NCI-H526 treated with DMSO at 0.1 percent for 48 hours (cell line): Measurements from ENCODE around the gene HDGFL3.
"Not testable (repeated sequence)": the region's sequence is repeated elsewhere in the genome, so short reads cannot be mapped to it uniquely, and the experiment has no call there.

Experiments
- DNase-seq: peaks from one replicate; lab custom pipeline; 2025; lab: John Stamatoyannopoulos, UW

The HDGFL3 gene

DNA sequence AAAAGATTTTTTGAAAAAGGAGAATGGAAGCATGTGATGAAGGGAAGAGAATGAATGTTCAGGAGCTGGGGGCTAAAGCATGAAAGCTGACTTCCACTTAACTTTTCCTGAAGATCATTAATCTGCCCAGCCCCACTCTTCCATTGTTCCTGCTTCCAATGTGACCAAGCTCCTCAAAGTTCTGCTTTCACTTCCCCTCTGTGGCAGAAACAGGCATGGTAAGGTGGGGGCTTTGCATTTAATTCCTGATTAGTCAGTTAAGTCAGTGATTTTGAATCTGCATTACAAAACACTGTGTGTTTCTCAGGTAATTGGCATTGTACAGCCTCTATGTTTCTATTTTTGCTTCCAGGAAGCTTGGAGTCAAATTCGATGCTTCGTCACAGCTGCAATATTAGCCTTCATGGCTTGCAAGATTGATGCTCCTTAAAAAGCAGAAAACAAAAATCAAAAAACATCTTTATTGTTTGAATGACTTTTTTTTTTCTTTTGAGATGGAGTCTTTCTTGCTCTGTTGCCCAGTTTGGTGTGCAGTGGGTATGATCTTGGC, 107.5 kb downstream of the HDGFL3 start:
- DNase-seq, result no peak

DNA sequence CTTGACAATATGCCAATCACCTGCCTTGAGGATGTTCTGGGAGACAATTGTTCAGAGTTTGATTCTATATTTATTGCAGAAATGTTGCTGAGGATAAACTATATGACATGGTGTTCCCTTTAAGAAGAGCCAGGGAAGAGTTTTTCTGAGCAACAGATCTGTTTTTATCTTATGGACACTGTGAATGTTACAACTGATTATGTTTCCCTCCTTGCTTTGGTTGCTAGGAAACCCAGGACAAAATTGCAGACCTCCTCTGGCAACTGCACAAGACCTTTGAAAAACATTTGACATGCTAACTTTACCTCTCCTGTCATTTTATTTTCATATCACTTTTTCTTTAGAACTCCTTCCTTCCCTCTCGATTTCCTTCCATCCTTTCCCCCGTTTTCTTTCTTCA, 108.3 kb downstream of the HDGFL3 start:
- no peak for DNase-seq

DNA sequence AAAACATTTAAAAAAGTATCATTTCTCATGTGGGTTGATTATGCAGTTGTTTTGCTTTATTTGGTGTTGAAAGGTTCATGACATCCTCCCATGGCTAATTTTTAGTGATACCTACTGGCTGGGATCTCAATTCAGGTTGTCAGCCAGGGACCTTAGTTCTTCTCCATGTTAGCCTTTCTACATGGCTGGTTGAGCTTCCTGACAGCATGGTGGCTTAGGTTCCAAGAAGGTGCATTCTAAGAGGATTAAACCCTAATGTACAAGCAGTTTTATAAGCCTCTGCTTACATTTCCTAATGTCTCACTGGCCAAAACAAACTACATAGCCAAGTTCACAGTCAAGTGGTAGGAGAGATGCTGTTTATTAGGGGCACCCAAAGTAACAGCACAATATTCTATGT, 109.5 kb downstream of the HDGFL3 start:
- no peak for DNase-seq

DNA sequence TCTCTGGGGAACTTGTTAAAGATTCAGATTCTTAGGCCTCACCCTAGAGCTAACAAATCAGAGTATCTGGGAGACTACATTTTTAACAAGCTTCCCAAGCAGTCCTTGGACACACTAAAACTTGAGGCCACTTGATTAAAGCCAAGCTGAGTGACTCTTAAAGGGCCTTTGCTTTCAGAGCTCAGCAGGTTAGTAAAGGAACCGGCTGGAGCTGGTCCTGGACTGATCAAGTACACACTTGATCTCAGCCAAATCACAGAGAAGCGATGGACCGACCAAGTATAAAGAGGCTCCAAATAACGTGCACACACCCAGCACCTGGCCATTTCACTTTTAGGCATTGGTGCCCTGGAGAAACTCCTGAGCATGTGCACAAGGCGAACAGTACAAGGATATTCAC, 113.0 kb downstream of the HDGFL3 start:
- no peak for DNase-seq

DNA sequence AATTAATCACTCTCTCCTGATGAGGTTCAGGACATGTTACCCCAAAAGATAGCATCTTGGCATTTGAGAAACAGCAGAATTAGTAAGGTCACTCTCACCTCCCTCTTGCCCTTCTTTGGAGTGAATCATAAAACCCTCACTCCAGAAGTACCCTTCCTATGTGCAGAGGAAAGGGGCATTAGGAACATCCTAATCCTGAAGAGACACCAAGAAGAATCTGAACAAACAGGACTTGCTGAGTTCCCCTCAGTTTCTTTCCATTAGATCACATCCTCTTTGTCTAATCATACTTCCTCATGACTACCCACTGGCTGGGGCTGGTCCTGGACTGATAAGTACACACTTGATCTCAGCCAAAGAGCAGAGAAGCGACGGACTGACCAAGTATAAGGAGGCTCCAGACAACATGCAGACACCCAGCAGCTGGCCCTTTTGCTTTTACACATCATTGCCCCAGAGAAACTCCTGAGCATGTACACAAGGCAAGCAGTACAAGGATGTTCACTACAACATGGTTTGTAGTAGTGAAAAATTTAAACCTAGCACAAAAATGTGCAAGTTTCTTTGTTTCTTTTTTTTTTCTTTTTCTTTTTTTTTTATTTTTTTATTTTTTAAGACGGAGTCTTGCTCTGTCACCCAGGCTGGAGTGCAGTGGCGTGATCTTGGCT, 115.2 kb downstream of the HDGFL3 start:
- no peak for DNase-seq

DNA sequence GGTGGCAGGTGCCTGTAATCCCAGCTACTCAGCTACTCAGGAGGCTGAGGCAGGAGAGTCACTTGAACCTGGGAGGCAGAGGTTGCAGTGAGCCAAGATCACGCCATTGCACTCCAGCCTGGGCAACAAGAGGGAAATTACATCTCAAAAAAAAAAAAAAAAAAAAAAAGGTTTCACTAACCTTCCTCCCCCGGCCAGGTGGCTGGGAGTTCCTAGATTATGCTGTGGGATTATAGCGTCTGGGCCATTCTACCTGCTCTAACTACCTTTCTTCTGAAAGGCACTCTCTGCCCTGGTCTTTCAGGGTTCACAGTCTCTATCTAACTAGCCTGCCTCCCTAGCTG, 115.7 kb downstream of the HDGFL3 start:
- DNase-seq, result not testable (repeated sequence)

DNA sequence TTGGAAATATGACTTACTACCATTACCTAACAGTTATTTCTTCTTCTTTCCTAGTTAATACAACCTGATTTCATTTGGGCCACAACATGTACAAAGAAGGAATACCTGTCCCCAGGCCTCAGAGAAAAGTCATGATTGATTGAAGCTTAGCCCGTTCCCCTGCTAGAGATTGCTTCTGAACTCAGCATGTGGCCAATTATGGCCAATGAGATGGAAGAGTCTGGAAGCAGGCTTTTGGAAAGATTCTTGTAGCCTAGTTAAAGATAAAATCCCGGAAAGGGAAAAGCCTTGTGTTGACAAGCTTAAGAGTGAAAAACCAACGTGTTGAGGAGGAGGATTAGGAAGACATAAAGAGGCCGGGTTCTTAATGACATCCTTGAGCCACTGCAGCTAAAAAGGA, 117.2 kb downstream of the HDGFL3 start:
- DNase-seq, result no peak

DNA sequence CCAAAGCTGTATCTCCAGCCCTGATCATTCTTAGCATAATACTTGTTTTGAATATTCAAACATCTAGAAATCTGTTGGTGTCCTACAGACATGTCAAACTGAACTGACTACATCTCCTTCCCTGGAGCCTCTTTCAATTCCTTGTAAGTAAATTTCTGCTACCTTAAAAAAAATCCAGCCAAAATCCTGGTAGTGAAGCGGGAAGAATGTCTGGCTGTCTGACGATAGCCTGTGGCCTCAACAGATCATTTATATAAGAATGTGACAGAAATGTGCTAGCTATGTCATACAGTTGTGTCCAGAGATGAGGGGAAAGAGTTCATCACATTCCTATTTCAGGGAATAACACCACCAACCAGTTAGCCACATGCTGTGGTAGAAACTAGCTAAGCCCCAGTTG, 118.7 kb downstream of the HDGFL3 start:
- no peak for DNase-seq

DNA sequence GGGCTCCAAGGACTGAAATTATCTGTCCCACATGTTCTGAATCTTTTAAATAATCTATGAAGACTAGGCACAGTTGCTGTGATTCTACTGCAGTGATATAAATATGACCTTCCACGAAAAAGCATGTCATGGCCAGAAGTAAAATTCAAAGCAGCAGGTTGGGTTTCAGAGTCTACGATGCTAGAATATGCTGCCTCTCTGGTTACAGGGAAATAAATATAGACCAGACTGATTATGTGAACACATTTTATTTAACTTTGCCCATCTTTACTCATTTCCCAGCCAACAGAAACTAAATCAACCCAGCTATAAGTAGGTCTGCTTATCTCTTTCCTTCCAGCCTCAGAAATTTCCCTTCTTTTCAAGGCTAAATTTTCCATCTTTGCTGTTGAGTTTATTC, 120.0 kb downstream of the HDGFL3 start:
- DNase-seq, result no peak

DNA sequence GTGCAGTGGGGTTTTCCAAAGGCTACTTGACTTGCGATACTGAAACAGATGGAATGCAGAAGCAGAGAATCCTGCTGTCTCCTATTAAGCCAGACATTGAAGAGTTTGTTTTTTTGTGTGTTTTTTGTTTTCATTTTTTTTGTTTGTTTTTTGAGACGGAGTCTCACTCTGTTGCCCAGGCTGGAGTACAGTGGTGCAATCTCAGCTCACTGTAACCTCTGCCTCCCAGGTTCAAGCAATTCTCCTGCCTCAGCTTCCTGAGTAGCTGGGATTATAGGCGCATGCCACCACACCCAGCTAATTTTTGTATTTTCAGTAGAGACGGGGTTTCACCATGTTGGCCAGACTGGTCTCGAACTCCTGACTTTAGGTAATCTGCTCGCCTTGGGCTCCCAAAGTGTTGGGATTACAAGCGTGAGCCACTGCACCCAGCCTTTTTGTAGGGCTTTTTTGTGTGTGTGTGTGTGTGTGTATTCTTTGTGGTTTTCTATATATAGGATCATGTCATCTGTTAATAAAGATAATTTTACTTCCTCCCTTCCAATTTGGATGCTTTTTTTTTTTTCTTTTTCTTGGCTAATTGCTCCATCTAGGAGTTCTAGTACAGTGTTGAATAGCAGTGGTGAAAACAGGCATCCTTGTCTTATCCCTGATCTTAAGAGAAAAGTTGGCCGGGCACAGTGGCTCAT, 121.6 kb downstream of the HDGFL3 start:
- DNase-seq, result not testable (repeated sequence)

DNA sequence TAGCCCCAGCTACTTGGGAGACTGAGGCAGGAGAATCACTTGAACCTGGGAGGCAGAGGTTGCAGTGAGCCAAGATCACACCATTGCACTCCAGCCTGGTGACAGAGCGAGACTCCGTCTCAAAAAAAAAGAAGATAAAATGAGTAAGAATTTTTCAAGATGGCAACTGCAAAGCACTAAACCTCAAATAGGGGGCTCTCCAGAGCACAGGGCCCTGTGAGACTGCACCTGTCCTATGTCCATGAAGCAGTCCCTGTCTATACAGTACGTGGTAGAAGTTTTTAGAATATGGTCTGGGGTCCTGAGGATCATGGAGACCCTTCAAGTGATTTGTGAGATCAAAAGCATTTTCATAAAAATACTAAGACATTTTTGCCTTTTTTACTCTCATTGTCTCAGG, 122.2 kb downstream of the HDGFL3 start:
- DNase-seq, result not testable (repeated sequence)

DNA sequence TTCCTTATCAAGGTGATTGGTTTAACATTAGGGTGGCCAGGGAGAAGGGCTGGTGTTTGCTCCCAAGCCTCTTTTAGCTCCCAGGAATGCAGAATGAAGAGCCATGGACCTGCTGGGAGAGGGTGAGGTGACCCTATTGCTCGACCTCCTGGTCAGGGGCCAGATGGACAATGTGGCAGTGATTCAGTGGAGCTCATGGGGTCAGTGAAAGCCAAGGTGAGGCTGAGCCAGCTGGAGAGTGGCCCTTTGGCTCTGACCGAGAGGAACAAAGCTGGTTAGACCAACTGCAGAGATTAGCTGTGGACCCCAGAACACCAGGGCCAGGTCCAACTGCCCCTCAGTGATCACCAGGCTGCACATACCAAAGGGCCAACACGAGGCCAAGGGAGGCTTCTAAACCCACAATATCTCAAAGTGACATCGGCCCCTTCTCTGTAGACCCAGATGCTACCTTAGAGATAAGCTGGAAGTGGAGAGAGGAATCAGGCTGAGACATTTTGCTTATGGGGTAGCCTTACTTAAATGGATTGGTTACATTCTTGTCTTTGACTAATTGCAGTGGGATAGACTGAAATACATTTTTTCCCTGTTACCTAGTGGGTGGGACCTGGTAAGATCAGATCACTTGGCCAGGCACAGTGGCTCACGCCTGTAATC, 124.8 kb downstream of the HDGFL3 start:
- DNase-seq, result no peak

DNA sequence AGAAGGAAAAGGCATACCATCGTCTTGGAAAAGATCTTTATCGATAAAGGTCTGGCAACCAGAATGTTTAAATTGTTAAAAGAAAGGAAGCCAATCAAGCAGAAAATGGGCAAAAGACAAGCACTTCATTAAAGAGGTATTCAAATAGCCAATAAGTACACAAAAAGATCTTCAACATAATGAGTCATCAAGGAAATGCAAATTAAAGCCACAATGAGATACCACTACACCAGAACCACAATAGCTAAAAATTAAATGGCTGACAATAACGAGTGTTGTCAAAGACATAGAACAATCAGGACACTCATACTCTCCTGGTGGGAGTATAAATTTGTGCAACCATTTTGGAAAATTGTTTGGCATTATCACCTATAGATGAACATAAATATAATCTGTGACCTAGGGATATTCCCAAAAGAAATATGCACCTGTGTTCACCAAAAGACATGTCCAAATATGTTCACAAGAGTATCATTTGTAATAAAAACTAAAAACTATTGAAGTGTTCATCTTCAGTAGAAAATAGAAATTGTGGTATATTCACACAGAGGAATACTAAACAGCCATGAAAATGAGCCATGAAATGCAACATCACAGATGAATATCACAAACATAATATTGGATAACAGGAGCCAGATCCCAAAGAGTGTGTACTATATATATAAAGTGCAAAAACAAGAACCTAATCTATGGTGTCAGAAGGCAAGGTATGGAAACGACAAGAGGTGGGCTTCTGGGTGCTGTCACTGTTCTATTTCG, 126.2 kb downstream of the HDGFL3 start:
- no peak for DNase-seq

DNA sequence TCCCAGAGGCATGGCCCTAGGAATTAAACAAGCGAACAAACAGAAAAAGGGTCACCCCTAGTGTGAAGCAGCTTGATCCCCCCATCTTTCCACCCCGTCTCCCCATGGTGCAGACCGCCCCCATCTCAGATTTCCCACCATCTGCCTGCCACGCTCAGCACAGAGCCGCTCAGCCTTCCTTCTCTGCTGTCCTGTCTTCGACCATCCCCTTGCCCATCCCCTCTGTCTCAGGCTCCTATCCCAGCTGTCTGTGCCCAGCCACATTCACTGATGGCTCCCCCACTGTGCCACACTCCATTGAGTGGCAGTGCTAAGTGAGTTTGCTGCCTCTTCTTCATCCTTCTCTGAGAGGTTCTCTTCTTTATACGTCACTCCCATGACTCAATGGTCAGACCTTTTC, 128.9 kb downstream of the HDGFL3 start:
- DNase-seq, result no peak
